Uterus (tissue), 4 donors: ENCODE results near the gene NEK5. TPM values are rescaled to one million over a fixed set of nuclear protein-coding genes. Genes with fewer than 3 reads are reported as not detected.

Experiments used
- DNase-seq, 2 donors: peaks; one replicate each; pipeline ENCODE4 v3.0.0-alpha.2; 2019 to 2020
- H3K27ac ChIP-seq, 2 donors: fragments of 200-600 bp; sonication (generic); 1 replicate in 1 of 2; 2 replicates in 1 of 2; pipeline ENCODE4 v1.5.1; 2016 to 2018
- H3K27me3 ChIP-seq, 2 donors: fragments of 200-600 bp; sonication (generic); one replicate each; pipeline ENCODE4 v1.5.1; 2018 to 2019; ENCODE audit warnings: control low read depth in 1 of 2
- H3K36me3 ChIP-seq, 2 donors: fragments of 200-600 bp; sonication (generic); one replicate each; pipeline ENCODE4 v1.5.1; 2019; ENCODE audit warnings: control low read depth in 1 of 2
- H3K4me1 ChIP-seq, 2 donors: fragments of 200-600 bp; sonication (generic); one replicate each; pipeline ENCODE4 v1.5.1; 2018 to 2019; ENCODE audit warnings: control low read depth in 1 of 2
- H3K4me3 ChIP-seq, 2 donors: fragments of 200-600 bp; sonication (generic); 1 replicate in 1 of 2; 2 replicates in 1 of 2; pipeline ENCODE4 v1.5.1; 2018 to 2019; ENCODE audit warnings: mild to moderate bottlenecking in 1 of 2
- H3K9me3 ChIP-seq, 2 donors: fragments of 200-600 bp; sonication (generic); one replicate each; pipeline ENCODE4 v1.5.1; 2019; ENCODE audit warnings: control low read depth in 1 of 2
- CTCF ChIP-seq, 4 experiments: fragments of 200-600 bp in 2 of 4; fragments of 450-650 bp in 2 of 4; sonication (generic) in 2 of 4; IDR thresholded peaks; one replicate each; pipeline ENCODE4 v1.5.1; 2016 to 2019; ENCODE audit warnings: antibody characterized with exemption in 4 of 4, mild to moderate bottlenecking in 2 of 4, moderate library complexity in 1 of 4
- POLR2A ChIP-seq, 2 donors: fragments of 450-650 bp; IDR thresholded peaks; one replicate each; pipeline ENCODE4 v1.6.1; 2016; ENCODE audit warnings: antibody characterized with exemption in 2 of 2, mild to moderate bottlenecking in 1 of 2, moderate library complexity in 1 of 2
- intact Hi-C: fragments of 100-400 bp; cut with DNase I; formaldehyde crosslinking; loops from one replicate; pipeline ENCODE4 v1.15.1; 2023; ENCODE audit warnings: low total_unique reads
- total RNA-seq, 4 donors: library from RNA; depleted of rRNA in 3 of 4; stranded (reverse); fragments of >200 nt in 3 of 4; gene quantifications; one replicate each; pipeline versions ENCODE4 v1.1.0 to v1.2.4, GENCODE V29; 2014 to 2023
- donor health status: DM: yes; HTN: yes; CAD: no.

NEK5 gene
- total RNA-seq, 4 donors from 2014 or later: 0.76 to 7.9 (median 3.5) TPM

GRCh38 chr13:52001120-52001731 is 127.6 kb downstream of the NEK5 start:
- H3K27me3 ChIP-seq: no peaks in the 10 kb centered on the region
- no peaks in the 10 kb centered on the region for H3K36me3 ChIP-seq
- no peaks in the 10 kb centered on the region for H3K9me3 ChIP-seq
- no peaks in the 10 kb centered on the region for H3K4me1 ChIP-seq
- no peak for TF ChIP-seq POLR2A (IDR thresholded peaks at IDR 0.05)
- peak; percentile 48 to 68 (median 55) for TF ChIP-seq CTCF (IDR thresholded peaks at IDR 0.05)
- no peak overlapping the region for H3K27ac ChIP-seq
- intact Hi-C loops: no loop called here
- no peak overlapping the region for H3K4me3 ChIP-seq
- DNase-seq: no peak

GRCh38 chr13:51999921-52000320 is 129.0 kb downstream of the NEK5 start:
- Histone ChIP-seq H3K9me3 (no peaks in the 10 kb centered on the region), H3K27ac (no peak overlapping the region), H3K27me3 (no peaks in the 10 kb centered on the region), H3K4me1 (no peaks in the 10 kb centered on the region), H3K36me3 (no peaks in the 10 kb centered on the region), H3K4me3 (no peak overlapping the region)
- DNase-seq: no peak
- no peak for TF ChIP-seq CTCF (IDR thresholded peaks at IDR 0.05)
- TF ChIP-seq POLR2A (IDR thresholded peaks at IDR 0.05): no peak
- intact Hi-C loops: no loop called here

- Histone ChIP-seq H3K4me1 (no peaks in the 10 kb centered on the region), H3K4me3 (no peak overlapping the region), H3K36me3 (no peaks in the 10 kb centered on the region), H3K9me3 (no peaks in the 10 kb centered on the region), H3K27ac (no peak overlapping the region), H3K27me3 (no peaks in the 10 kb centered on the region)
- DNase-seq: no peak
- no peak for TF ChIP-seq POLR2A (IDR thresholded peaks at IDR 0.05)
- no peak for TF ChIP-seq CTCF (IDR thresholded peaks at IDR 0.05)
- intact Hi-C loops: no loop called here
These were observed 129.4 kb downstream of the NEK5 start for GRCh38 chr13:51999510-51999911.

GRCh38 chr13:51998723-51999509 is 130.0 kb downstream of the NEK5 start:
- Histone ChIP-seq H3K9me3 (no peaks in the 10 kb centered on the region), H3K36me3 (no peaks in the 10 kb centered on the region), H3K4me1 (no peaks in the 10 kb centered on the region), H3K4me3 (no peak overlapping the region), H3K27ac (no peak overlapping the region), H3K27me3 (no peaks in the 10 kb centered on the region)
- TF ChIP-seq CTCF (IDR thresholded peaks at IDR 0.05): no peak
- TF ChIP-seq POLR2A (IDR thresholded peaks at IDR 0.05): no peak
- intact Hi-C loops: no loop called here
- DNase-seq: no peak

GRCh38 chr13:51997641-51998330 is 131.1 kb downstream of the NEK5 start:
- DNase-seq: no peak
- H3K4me1 ChIP-seq: no peaks in the 10 kb centered on the region
- H3K9me3 ChIP-seq: no peaks in the 10 kb centered on the region
- no peak overlapping the region for H3K27ac ChIP-seq
- TF ChIP-seq CTCF (IDR thresholded peaks at IDR 0.05): no peak
- no peak for TF ChIP-seq POLR2A (IDR thresholded peaks at IDR 0.05)
- intact Hi-C loops: no loop called here
- H3K27me3 ChIP-seq: no peaks in the 10 kb centered on the region
- H3K36me3 ChIP-seq: no peaks in the 10 kb centered on the region
- H3K4me3 ChIP-seq: no peak overlapping the region
